A673 (cell line): ENCODE results near the gene SLIT3. TPM values are rescaled to one million over a fixed set of nuclear protein-coding genes. Genes with fewer than 3 reads are reported as not detected.

Source experiments
- BruUV-seq: library from RNA; stranded (reverse); fragments of 400-500 nt; replicated peaks from 2 replicates; lab custom pipeline; 2021; lab: Mats Ljungman, UMichigan
- CTCF ChIA-PET: fragments of 300-600 bp; sonication (Branson Sonifier 250); formaldehyde crosslinking; loops from one replicate; lab custom pipeline; 2022; ENCODE audit warnings: antibody characterized with exemption; lab: Charles Lee
- POLR2A ChIA-PET: fragments of 300-600 bp; sonication (Branson Sonifier 250); formaldehyde crosslinking; loops from one replicate; lab custom pipeline; 2022; ENCODE audit warnings: antibody characterized with exemption; ENCODE audit not compliant: low non-redundant PET; lab: Charles Lee
- DNase-seq: peaks from one replicate; pipeline ENCODE4 v3.0.0-alpha.2; 2015; ENCODE audit warnings: low spot score
- H3K27ac ChIP-seq: fragments of 200-600 bp; sonication (generic); 2 replicates; pipeline ENCODE4 v1.5.1; 2016; ENCODE audit warnings: mixed run types, low read depth, mild to moderate bottlenecking, mixed read lengths, antibody characterized with exemption, low read length; ENCODE audit not compliant: poor library complexity, severe bottlenecking
- H3K27me3 ChIP-seq: fragments of 200-600 bp; sonication (generic); replicated peaks from 2 replicates; pipeline ENCODE4 v1.6.1; 2017; ENCODE audit warnings: mixed run types, low read depth, mild to moderate bottlenecking, mixed read lengths, antibody characterized with exemption, low read length; ENCODE audit not compliant: insufficient read depth, poor library complexity
- H3K36me3 ChIP-seq: fragments of 200-600 bp; sonication (generic); 2 replicates; pipeline ENCODE4 v1.6.1; 2016; ENCODE audit warnings: mixed run types, mild to moderate bottlenecking, mixed read lengths, antibody characterized with exemption, low read length; ENCODE audit not compliant: insufficient read depth, poor library complexity, severe bottlenecking
- H3K4me1 ChIP-seq: fragments of 200-600 bp; sonication (generic); 2 replicates; pipeline ENCODE4 v1.6.1; 2017; ENCODE audit warnings: mixed run types, mild to moderate bottlenecking, mixed read lengths, antibody characterized with exemption, low read length; ENCODE audit not compliant: insufficient read depth, poor library complexity, severe bottlenecking
- H3K4me3 ChIP-seq: fragments of 200-600 bp; sonication (generic); 2 replicates; pipeline ENCODE4 v1.5.1; 2016; ENCODE audit warnings: low read depth, mixed run types, mild to moderate bottlenecking, mixed read lengths, low read length; ENCODE audit not compliant: poor library complexity, severe bottlenecking
- H3K9me3 ChIP-seq: fragments of 200-600 bp; sonication (generic); 2 replicates; pipeline ENCODE4 v1.6.1; 2016; ENCODE audit warnings: mixed run types, low read depth, mild to moderate bottlenecking, mixed read lengths, antibody characterized with exemption, low read length; ENCODE audit not compliant: poor library complexity, severe bottlenecking
- EZH2 ChIP-seq: fragments of 200-600 bp; sonication (generic); IDR thresholded peaks from 2 replicates; pipeline ENCODE4 v1.6.1; 2017; ENCODE audit warnings: borderline replicate concordance, low read depth, mild to moderate bottlenecking, mixed read lengths, antibody characterized with exemption, low read length; ENCODE audit not compliant: poor library complexity, severe bottlenecking
- intact Hi-C: fragments of 100-400 bp; cut with micrococcal nuclease; formaldehyde crosslinking; loops from one replicate; pipeline ENCODE4 v1.10.0; 2022; ENCODE audit not compliant: unreplicated experiment
- total RNA-seq: library from RNA; stranded (reverse); gene quantifications from 2 replicates; pipeline ENCODE4 v1.2.3, GENCODE V29; 2021
- TF ChIP-seq, protein P1 (sequence below): fragments of 300-800, 200-600 bp; sonication (generic); conservative IDR thresholded peaks from 2 replicates; pipeline ENCODE4 v1.5.1; 2017; ENCODE audit warnings: low read depth, mild to moderate bottlenecking, antibody characterized with exemption, low read length, moderate library complexity, mixed read lengths

Gene SLIT3
- total RNA-seq, 1 experiment from 2014 or later, result not detected

DNA sequence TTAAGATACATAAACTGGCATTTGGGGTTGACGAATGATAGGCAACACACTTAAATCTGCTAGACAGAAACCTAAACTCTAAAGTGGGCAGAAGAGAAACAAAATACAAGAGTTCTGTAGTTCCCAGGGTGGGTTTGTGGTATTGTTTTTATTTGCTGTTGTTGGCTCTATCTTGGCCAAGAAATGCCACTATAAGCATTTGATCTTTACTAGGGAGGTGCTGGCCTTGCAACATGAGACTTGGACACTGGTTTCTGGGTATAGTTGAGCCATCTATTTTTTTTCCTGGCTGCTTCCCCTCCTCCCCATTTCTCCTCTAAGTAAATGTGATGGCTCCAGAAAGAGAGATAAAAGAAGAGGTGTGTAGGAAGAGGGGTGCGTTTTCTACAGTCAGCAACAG is 251.2 kb downstream of the SLIT3 start:
- no peaks in the 10 kb centered on the region for H3K9me3 ChIP-seq
- H3K4me1 ChIP-seq, result no peaks in the 10 kb centered on the region
- POLR2A ChIA-PET, result no interaction called here
- H3K4me3 ChIP-seq, result no peak overlapping the region
- no peak for DNase-seq
- CTCF ChIA-PET, result no interaction called here
- peaks cover 50% of the 10 kb centered on the region for H3K27me3 ChIP-seq
- no peaks in the 10 kb centered on the region for H3K36me3 ChIP-seq
- no peak overlapping the region for H3K27ac ChIP-seq
- no TSS peak for BruUV-seq
- intact Hi-C loops, result no loop called here
- no peak for TF ChIP-seq EZH2
- TF ChIP-seq, protein P1, sequence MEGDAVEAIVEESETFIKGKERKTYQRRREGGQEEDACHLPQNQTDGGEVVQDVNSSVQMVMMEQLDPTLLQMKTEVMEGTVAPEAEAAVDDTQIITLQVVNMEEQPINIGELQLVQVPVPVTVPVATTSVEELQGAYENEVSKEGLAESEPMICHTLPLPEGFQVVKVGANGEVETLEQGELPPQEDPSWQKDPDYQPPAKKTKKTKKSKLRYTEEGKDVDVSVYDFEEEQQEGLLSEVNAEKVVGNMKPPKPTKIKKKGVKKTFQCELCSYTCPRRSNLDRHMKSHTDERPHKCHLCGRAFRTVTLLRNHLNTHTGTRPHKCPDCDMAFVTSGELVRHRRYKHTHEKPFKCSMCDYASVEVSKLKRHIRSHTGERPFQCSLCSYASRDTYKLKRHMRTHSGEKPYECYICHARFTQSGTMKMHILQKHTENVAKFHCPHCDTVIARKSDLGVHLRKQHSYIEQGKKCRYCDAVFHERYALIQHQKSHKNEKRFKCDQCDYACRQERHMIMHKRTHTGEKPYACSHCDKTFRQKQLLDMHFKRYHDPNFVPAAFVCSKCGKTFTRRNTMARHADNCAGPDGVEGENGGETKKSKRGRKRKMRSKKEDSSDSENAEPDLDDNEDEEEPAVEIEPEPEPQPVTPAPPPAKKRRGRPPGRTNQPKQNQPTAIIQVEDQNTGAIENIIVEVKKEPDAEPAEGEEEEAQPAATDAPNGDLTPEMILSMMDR, result no peak

- CTCF ChIA-PET, result no interaction called here
- TF ChIP-seq, protein P1, result no peak
- no peak for TF ChIP-seq EZH2
- intact Hi-C loops, result no loop called here
- DNase-seq, result no peak
- Histone ChIP-seq H3K36me3 (no peaks in the 10 kb centered on the region), H3K27me3 (peaks cover 53% of the 10 kb centered on the region), H3K9me3 (no peaks in the 10 kb centered on the region), H3K4me3 (no peak overlapping the region), H3K27ac (no peak overlapping the region), H3K4me1 (no peaks in the 10 kb centered on the region)
- POLR2A ChIA-PET, result no interaction called here
- no TSS peak for BruUV-seq
These were observed 252.5 kb downstream of the SLIT3 start for GRCh38 chr5:169048181-169049125.

- intact Hi-C loops, result no loop called here
- CTCF ChIA-PET, result no interaction called here
- Histone ChIP-seq H3K9me3 (no peaks in the 10 kb centered on the region), H3K27ac (no peak overlapping the region), H3K27me3 (peaks cover 61% of the 10 kb centered on the region), H3K4me3 (no peak overlapping the region), H3K4me1 (no peaks in the 10 kb centered on the region), H3K36me3 (no peaks in the 10 kb centered on the region)
- POLR2A ChIA-PET, result no interaction called here
- TF ChIP-seq, protein P1, result no peak
- TF ChIP-seq EZH2, result no peak
- BruUV-seq, result no TSS peak
- DNase-seq, result no peak
These were observed 256.0 kb downstream of the SLIT3 start for GRCh38 chr5:169044962-169045361.
